Fibroblast of lung (primary cell): Measurements from ENCODE around the gene NKX2-1. TPM values are rescaled to one million over a fixed set of nuclear protein-coding genes. Genes with fewer than 3 reads are reported as not detected.
A peak's percentile ranks its signal among the peaks of the same experiment; 100 is the strongest.

Experiments used
- DNase-seq, 2 donors: peaks; one replicate each; pipeline versions ENCODE4 v3.0.0 to v3.0.0-alpha.2; 2010; ENCODE audit warnings: low read depth in 2 of 2
- H2AFZ ChIP-seq: 2 replicates; pipeline ENCODE4 v1.5.1; 2012; ENCODE audit warnings: low read length, control low read depth, inconsistent platforms
- H3K27ac ChIP-seq: 2 replicates; pipeline ENCODE4 v1.5.1; 2011; ENCODE audit warnings: low read length, control low read depth; ENCODE audit not compliant: insufficient read depth
- H3K27me3 ChIP-seq: 2 replicates; pipeline ENCODE4 v1.5.1; 2011; ENCODE audit warnings: mild to moderate bottlenecking, low read length; ENCODE audit not compliant: control insufficient read depth, insufficient read depth
- H3K36me3 ChIP-seq: 2 replicates; pipeline ENCODE4 v1.5.1; 2011; ENCODE audit warnings: low read length; ENCODE audit not compliant: control insufficient read depth, insufficient read depth
- H3K4me1 ChIP-seq: 2 replicates; pipeline ENCODE4 v1.5.1; 2011; ENCODE audit warnings: low read length; ENCODE audit not compliant: control insufficient read depth, insufficient read depth; ENCODE audit errors: extremely low read depth
- H3K4me2 ChIP-seq: 2 replicates; pipeline ENCODE4 v1.5.1; 2011; ENCODE audit warnings: low read length, control low read depth; ENCODE audit not compliant: insufficient read depth; ENCODE audit errors: extremely low read depth
- H3K4me3 ChIP-seq, 4 experiments: fragments of 200-600 bp in 1 of 4; sonication (generic) in 1 of 4; replicated peaks in 1 of 4; 2 replicates each; pipeline ENCODE4 v1.5.1; 2011 to 2016; ENCODE audit warnings: low read length in 4 of 4, low read depth in 3 of 4, mild to moderate bottlenecking in 3 of 4, control low read depth in 2 of 4, inconsistent platforms in 1 of 4, mixed read lengths in 1 of 4; ENCODE audit not compliant: insufficient read depth in 1 of 4; ENCODE audit errors: control extremely low read depth in 1 of 4
- H3K79me2 ChIP-seq: 2 replicates; pipeline ENCODE4 v1.5.1; 2012; ENCODE audit warnings: mild to moderate bottlenecking, low read length, inconsistent platforms; ENCODE audit not compliant: control insufficient read depth, insufficient read depth
- H3K9ac ChIP-seq: 2 replicates; pipeline ENCODE4 v1.5.1; 2011; ENCODE audit warnings: mild to moderate bottlenecking, low read length, control low read depth; ENCODE audit not compliant: insufficient read depth
- H3K9me3 ChIP-seq: 2 replicates; pipeline ENCODE4 v1.5.1; 2012; ENCODE audit warnings: low read depth, low read length; ENCODE audit not compliant: control insufficient read depth, insufficient read depth
- H4K20me1 ChIP-seq: 2 replicates; pipeline ENCODE4 v1.5.1; 2011; ENCODE audit warnings: low read length; ENCODE audit not compliant: control insufficient read depth, insufficient read depth; ENCODE audit errors: extremely low read depth
- CTCF ChIP-seq, 2 donors: IDR thresholded peaks in 1 of 2; conservative IDR thresholded peaks in 1 of 2; 1 replicate in 1 of 2; 2 replicates in 1 of 2; pipeline ENCODE4 v1.5.1; 2011 to 2012; ENCODE audit warnings: low read length in 2 of 2, control low read depth in 1 of 2, inconsistent platforms in 1 of 2, low read depth in 1 of 2, mild to moderate bottlenecking in 1 of 2
- EZH2 ChIP-seq: IDR thresholded peaks from 2 replicates; pipeline ENCODE4 v1.5.1; 2012; ENCODE audit warnings: low read length, control low read depth, mild to moderate bottlenecking; ENCODE audit errors: missing control alignments
- polyA plus RNA-seq, 2 donors: library from polyadenylated mRNA; depleted of rRNA in 1 of 2; stranded (reverse) in 1 of 2; unstranded in 1 of 2; fragments of >200 nt; gene quantifications; 2 replicates each; pipeline ENCODE4 v1.2.1, GENCODE V29; 2011 to 2012; ENCODE audit warnings: missing spikeins in 1 of 2
- total RNA-seq: library from RNA; depleted of rRNA; stranded (reverse); fragments of >200 nt; gene quantifications from 2 replicates; pipeline ENCODE4 v1.2.1, GENCODE V29; 2014

NKX2-1 gene
- total and polyA plus RNA-seq, 2 donors (not counting 1 experiment from before 2014, with no cell fraction given), result not detected

GRCh38 chr14:36503771-36504741, 16.0 kb downstream of the NKX2-1 start:
- Histone ChIP-seq H3K9me3 (no peaks in the 10 kb centered on the region), H3K4me2 (no peak overlapping the region), H3K27me3 (peaks cover 48% of the 10 kb centered on the region), H2AFZ (no peak overlapping the region), H3K79me2 (no peaks in the 10 kb centered on the region), H3K4me1 (no peaks in the 10 kb centered on the region), H3K4me3 (no peak overlapping the region), H3K27ac (no peak overlapping the region), H3K9ac (no peak overlapping the region), H3K36me3 (no peaks in the 10 kb centered on the region), H4K20me1 (no peaks in the 10 kb centered on the region)
- DNase-seq, result no peak
- TF ChIP-seq CTCF (conservative IDR thresholded peaks at IDR 0.05 in 1 of 2, IDR thresholded peaks at IDR 0.05 in 1 of 2; ENCODE audit: low read depth in 1 of 2, low read length in 2 of 2) (no peak), EZH2 (peak; percentile 24)

- H3K27me3 ChIP-seq, result peaks cover 40% of the 10 kb centered on the region
- H3K27ac ChIP-seq, result no peak overlapping the region
- no peaks in the 10 kb centered on the region for H3K9me3 ChIP-seq
- no peaks in the 10 kb centered on the region for H4K20me1 ChIP-seq
- H2AFZ ChIP-seq, result no peak overlapping the region
- no peaks in the 10 kb centered on the region for H3K4me1 ChIP-seq
- H3K79me2 ChIP-seq, result no peaks in the 10 kb centered on the region
- DNase-seq, result no peak
- no peak overlapping the region for H3K4me2 ChIP-seq
- no peak overlapping the region for H3K9ac ChIP-seq
- no peak overlapping the region for H3K4me3 ChIP-seq
- H3K36me3 ChIP-seq, result no peaks in the 10 kb centered on the region
- TF ChIP-seq EZH2, result no peak
- TF ChIP-seq CTCF (conservative IDR thresholded peaks at IDR 0.05 in 1 of 2, IDR thresholded peaks at IDR 0.05 in 1 of 2; ENCODE audit: low read depth in 1 of 2, low read length in 2 of 2), result no peak
These were observed 17.2 kb downstream of the NKX2-1 start for GRCh38 chr14:36502558-36503508.

GRCh38 chr14:36498938-36499337, 21.1 kb downstream of the NKX2-1 start:
- no peak overlapping the region for H3K4me3 ChIP-seq
- H3K4me2 ChIP-seq, result no peak overlapping the region
- no peak overlapping the region for H3K9ac ChIP-seq
- no peaks in the 10 kb centered on the region for H3K9me3 ChIP-seq
- no peaks in the 10 kb centered on the region for H3K4me1 ChIP-seq
- no peak overlapping the region for H2AFZ ChIP-seq
- no peak overlapping the region for H3K27ac ChIP-seq
- TF ChIP-seq EZH2, result no peak
- no peaks in the 10 kb centered on the region for H3K79me2 ChIP-seq
- no peaks in the 10 kb centered on the region for H3K36me3 ChIP-seq
- no peaks in the 10 kb centered on the region for H4K20me1 ChIP-seq
- peaks cover 7% of the 10 kb centered on the region for H3K27me3 ChIP-seq
- DNase-seq, result no peak
